ENCODE measurements around the gene TIMM50. TPM values are rescaled to one million over a fixed set of nuclear protein-coding genes. Genes with fewer than 3 reads are reported as not detected.

The TIMM50 gene
- total and polyA plus RNA-seq, 2 of the 8 experiments (the other 6 are each of a cell fraction or from before 2014, with no cell fraction given), result 155 to 187 TPM

DNA sequence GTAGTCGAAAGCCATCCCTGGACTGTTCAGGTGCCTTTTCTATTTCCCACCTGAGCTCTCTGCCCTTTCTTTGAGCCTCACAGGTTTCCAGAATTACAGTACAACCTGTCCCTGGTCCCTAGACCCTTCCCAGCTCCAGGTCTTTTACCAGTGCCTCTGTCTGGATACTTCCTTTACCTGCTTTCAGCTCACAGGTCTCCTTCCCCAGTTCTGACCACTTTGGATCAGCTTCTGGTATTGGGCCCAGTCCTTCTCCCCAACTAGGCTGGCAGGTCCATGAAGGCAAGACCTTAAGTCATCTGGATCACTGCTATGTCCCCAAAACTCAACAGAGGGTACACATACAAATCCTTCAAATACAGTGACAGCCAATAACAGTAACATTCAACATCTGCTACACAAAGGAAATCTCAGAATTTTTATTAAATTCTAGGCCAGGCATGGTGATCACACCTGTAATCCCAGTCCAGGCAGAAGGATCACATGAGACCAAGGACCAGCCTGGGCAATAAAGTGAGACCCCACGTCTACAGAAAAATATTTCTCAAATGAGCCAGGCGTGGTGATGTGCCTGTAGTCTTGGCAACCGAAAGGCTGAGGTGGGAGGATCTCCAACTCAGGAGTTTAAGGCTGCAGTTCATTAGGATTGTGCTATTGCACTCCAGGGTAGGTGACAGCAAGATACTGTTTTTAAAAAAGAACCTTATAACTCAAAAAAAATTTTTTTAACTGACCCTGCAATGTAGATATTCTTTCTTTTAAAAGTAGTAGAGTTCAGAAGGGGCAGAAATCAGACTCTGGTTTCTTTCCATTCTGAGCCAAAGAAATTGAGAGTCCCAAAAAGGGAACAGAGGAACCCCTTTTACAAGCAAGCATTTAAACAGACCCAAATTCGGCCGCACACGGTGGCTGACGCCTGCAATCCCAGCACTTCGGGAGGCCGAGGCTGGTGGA is 46.2 kb upstream of the TIMM50 start:
- H4K20me1 ChIP-seq (replicated peaks in 1 of 2; ENCODE audit: control insufficient read depth in 1 of 2, insufficient read depth in 2 of 2, low read length in 2 of 2), result peaks cover 2 to 18% of the 10 kb centered on the region in 2 experiments
- TF ChIP-seq CBX5 (IDR thresholded peaks at IDR 0.05; ENCODE audit: low read depth, low read length), result no peak
- TF ChIP-seq, protein P1, sequence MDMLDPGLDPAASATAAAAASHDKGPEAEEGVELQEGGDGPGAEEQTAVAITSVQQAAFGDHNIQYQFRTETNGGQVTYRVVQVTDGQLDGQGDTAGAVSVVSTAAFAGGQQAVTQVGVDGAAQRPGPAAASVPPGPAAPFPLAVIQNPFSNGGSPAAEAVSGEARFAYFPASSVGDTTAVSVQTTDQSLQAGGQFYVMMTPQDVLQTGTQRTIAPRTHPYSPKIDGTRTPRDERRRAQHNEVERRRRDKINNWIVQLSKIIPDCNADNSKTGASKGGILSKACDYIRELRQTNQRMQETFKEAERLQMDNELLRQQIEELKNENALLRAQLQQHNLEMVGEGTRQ (IDR thresholded peaks at IDR 0.05; ENCODE audit: low read length), result 0 out of 2 replicates have a peak, but pooled peaks have one; percentile 8
- no peak for TF ChIP-seq BACH1 (IDR thresholded peaks at IDR 0.05; ENCODE audit: low read length)
- TF ChIP-seq, protein P2, sequence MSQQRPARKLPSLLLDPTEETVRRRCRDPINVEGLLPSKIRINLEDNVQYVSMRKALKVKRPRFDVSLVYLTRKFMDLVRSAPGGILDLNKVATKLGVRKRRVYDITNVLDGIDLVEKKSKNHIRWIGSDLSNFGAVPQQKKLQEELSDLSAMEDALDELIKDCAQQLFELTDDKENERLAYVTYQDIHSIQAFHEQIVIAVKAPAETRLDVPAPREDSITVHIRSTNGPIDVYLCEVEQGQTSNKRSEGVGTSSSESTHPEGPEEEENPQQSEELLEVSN (IDR thresholded peaks at IDR 0.05), result no peak
- TF ChIP-seq KDM5A (IDR thresholded peaks at IDR 0.05; ENCODE audit: low read length), result no peak
- TF ChIP-seq PHF8 (conservative IDR thresholded peaks at IDR 0.05; ENCODE audit: low read depth, low read length), result no peak

More for the DNA sequence above, 46.2 kb upstream of the TIMM50 start:
- peak overlapping the region in 3 of 4 experiments; percentile 8 to 97 (median 96); a peak in 4 of 7 replicates for H3K9ac ChIP-seq (replicated peaks in 1 of 4; ENCODE audit: extremely low read depth in 1 of 4, low read depth in 3 of 4, low read length in 3 of 4)
- H3K27ac ChIP-seq (ENCODE audit: low read depth, low read length), result peak overlapping the region; percentile 36
- no peak overlapping the region for H4K91ac ChIP-seq (replicated peaks; ENCODE audit: insufficient read length, low read length)
- H3K56ac ChIP-seq (replicated peaks; ENCODE audit: insufficient read length, low read depth, low read length), result no peak overlapping the region
- DNase-seq (ENCODE audit: low read depth in 1 of 2, low spot score in 2 of 2), result no peak
- H2AK5ac ChIP-seq (ENCODE audit: low read depth, low read length), result no peak overlapping the region
- H3K27me3 ChIP-seq (replicated peaks in 1 of 4; ENCODE audit: control insufficient read depth in 3 of 4, extremely low read depth in 1 of 4, insufficient read depth in 3 of 4, low read length in 3 of 4), result no peaks in the 10 kb centered on the region; a peak in 1 of 7 replicates
- WGBS, 2 experiments (ENCODE audit: extremely low coverage in 1 of 2, insufficient coverage in 1 of 2, insufficient read length in 1 of 2, insufficient replicate concordance in 2 of 2, low coverage in 1 of 2, low lambda C conversion rate in 2 of 2, missing lambda C conversion rate in 1 of 2), result 79% methylated on average over 10 of the region's 10 CpGs; no CpG with 5 or more reads in 1 of the 2 experiments
- no peak overlapping the region for H2BK20ac ChIP-seq (ENCODE audit: low read length)
- no peak overlapping the region for H3K14ac ChIP-seq (ENCODE audit: insufficient read length)
- no peak overlapping the region for H2BK120ac ChIP-seq (replicated peaks; ENCODE audit: low read depth, low read length)
- H2BK15ac ChIP-seq (ENCODE audit: low read length), result no peak overlapping the region
- peaks cover 0 to 11% (median 2%) of the 10 kb centered on the region in 4 experiments; a peak in 6 of 7 replicates for H3K4me1 ChIP-seq (replicated peaks in 1 of 4; ENCODE audit: control insufficient read depth in 3 of 4, insufficient read depth in 4 of 4, low read length in 3 of 4)
- POLR2A ChIA-PET (ENCODE audit: partially characterized antibody), result interaction anchor here (0.5 to 47.8 kb wide), 27 partner anchors 11 to 1102 kb away, joined by 3 to 1154 read pairs (median 7); partner anchors contain the start of genes DLL3, MED29, NCCRP1 and PAF1
- peaks cover 8% of the 10 kb centered on the region for H3K23me2 ChIP-seq (ENCODE audit: low read depth, low read length)
- no peak overlapping the region for H3K23ac ChIP-seq (ENCODE audit: insufficient read length)
- FAIRE-seq, result no peak
- peak overlapping the region; percentile 69 to 82 for H3K4me2 ChIP-seq (ENCODE audit: insufficient read depth in 1 of 2, low read depth in 2 of 2, low read length in 2 of 2)
- no peak overlapping the region for H2AFZ ChIP-seq (ENCODE audit: low read length)
- peak overlapping the region; percentile 97 to 99 (median 98) for H3K4me3 ChIP-seq (ENCODE audit: extremely low read depth in 1 of 4, insufficient read depth in 2 of 4, low read depth in 3 of 4, low read length in 4 of 4)
- H3K18ac ChIP-seq (ENCODE audit: extremely low read depth, low read length), result no peak overlapping the region
- peaks cover 20 to 30% (median 23%) of the 10 kb centered on the region in 4 experiments for H3K36me3 ChIP-seq (ENCODE audit: control insufficient read depth in 2 of 4, insufficient read depth in 4 of 4, low read length in 3 of 4)
- no peak overlapping the region for H4K5ac ChIP-seq (ENCODE audit: insufficient read length, low read depth, low read length)
- no peak overlapping the region for H4K8ac ChIP-seq (ENCODE audit: extremely low read depth, insufficient read depth, low read length)
- H3K79me1 ChIP-seq (ENCODE audit: low read depth, low read length), result peaks cover 8% of the 10 kb centered on the region
- CTCF ChIA-PET (ENCODE audit: partially characterized antibody), result interaction anchor here (0.6 to 1.6 kb wide), 11 partner anchors 10 to 73 kb away, joined by 3 to 11 read pairs (median 5); partner anchors contain the start of genes PLEKHG2 and SUPT5H
- H3K79me2 ChIP-seq (ENCODE audit: control insufficient read depth in 1 of 2, insufficient read depth in 2 of 2, low read length in 2 of 2), result peaks cover 7 to 20% of the 10 kb centered on the region in 2 experiments; a peak in 3 of 4 replicates
- no peaks in the 10 kb centered on the region for H3K9me3 ChIP-seq (ENCODE audit: insufficient read depth in 2 of 2, low read depth in 1 of 2, low read length in 1 of 2)
- H2BK5ac ChIP-seq (ENCODE audit: low read depth, low read length), result no peak overlapping the region
- H3K4ac ChIP-seq (replicated peaks; ENCODE audit: insufficient read length, low read depth, low read length), result no peak overlapping the region
- no peak overlapping the region for H2BK12ac ChIP-seq (ENCODE audit: low read depth, low read length)

Measured in H1 (cell line).